K562 (cell line): ENCODE data around the gene CYSTM1. TPM values are rescaled to one million over a fixed set of nuclear protein-coding genes. Genes with fewer than 3 reads are reported as not detected.
A peak's percentile ranks its signal among the peaks of the same experiment; 100 is the strongest.

Source experiments
- BRF1 ChIP-seq: IDR thresholded peaks from 3 replicates; pipeline ENCODE4 v1.6.1; 2011; ENCODE audit warnings: borderline replicate concordance, mild to moderate bottlenecking; ENCODE audit not compliant: insufficient read length; ENCODE audit errors: extremely low read depth
- CBFA2T2 ChIP-seq: fragments of 450-650 bp; conservative IDR thresholded peaks from 2 replicates; pipeline ENCODE4 v1.6.1; 2017; ENCODE audit warnings: mild to moderate bottlenecking
- CBFA2T3 ChIP-seq: fragments of 450-650 bp; IDR thresholded peaks from 2 replicates; pipeline ENCODE4 v1.6.1; 2017
- CCNT2 ChIP-seq: IDR thresholded peaks from 2 replicates; pipeline ENCODE4 v1.6.1; 2011; ENCODE audit warnings: borderline replicate concordance, low read depth, mild to moderate bottlenecking, moderate library complexity, mixed read lengths, low read length; ENCODE audit not compliant: insufficient read length; ENCODE audit errors: extremely low read depth
- DPF2 ChIP-seq: fragments of 450-650 bp; IDR thresholded peaks from 2 replicates; pipeline ENCODE4 v1.6.1; 2016
- ELF4 ChIP-seq: fragments of 450-650 bp; formaldehyde crosslinking; IDR thresholded peaks from 2 replicates; pipeline ENCODE4 v1.4.0; 2022; ENCODE audit warnings: missing genetic modification characterization
- ETV1 ChIP-seq: fragments of 450-650 bp; conservative IDR thresholded peaks from 2 replicates; pipeline ENCODE4 v1.6.1; 2016; ENCODE audit warnings: missing genetic modification characterization, control low read depth, low read depth, missing compliant biosample characterization
- FOXJ2 ChIP-seq: fragments of 200-800 bp; sonication (Bioruptor generic); IDR thresholded peaks from 2 replicates; pipeline ENCODE4 v1.6.1; 2016; ENCODE audit warnings: missing genetic modification characterization, missing compliant biosample characterization
- HNRNPLL ChIP-seq: fragments of 200-400 bp; formaldehyde crosslinking; IDR thresholded peaks from 2 replicates; pipeline ENCODE4 v1.6.1; 2017; ENCODE audit warnings: low read length, low read depth, mild to moderate bottlenecking; ENCODE audit not compliant: poor library complexity, severe bottlenecking
- ID3 ChIP-seq, 2 experiments: fragments of 250-450 bp in 1 of 2; fragments of 450-650 bp in 1 of 2; sonication (Bioruptor Pico) in 1 of 2; IDR thresholded peaks; 2 replicates each; pipeline versions ENCODE4 v1.6.1 to v1.8.0; 2016 to 2021; ENCODE audit warnings: mild to moderate bottlenecking in 2 of 2, moderate library complexity in 2 of 2, missing compliant biosample characterization in 1 of 2, missing genetic modification characterization in 1 of 2
- MAZ ChIP-seq, 2 experiments: fragments of 450-650 bp in 1 of 2; sonication (generic) in 1 of 2; formaldehyde crosslinking; IDR thresholded peaks in 1 of 2; conservative IDR thresholded peaks in 1 of 2; 2 replicates each; pipeline versions ENCODE4 v1.4.0 to v1.5.0; 2020; ENCODE audit warnings: mild to moderate bottlenecking in 1 of 2, missing genetic modification reagents in 1 of 2
- MCM5 ChIP-seq: fragments of 450-650 bp; IDR thresholded peaks from 2 replicates; pipeline ENCODE4 v1.6.1; 2016; ENCODE audit warnings: low read depth
- MYC ChIP-seq, 2 experiments: fragments of 250-450 bp in 1 of 2; sonication (Bioruptor Pico) in 1 of 2; IDR thresholded peaks; 2 replicates each; pipeline versions ENCODE4 v1.5.1 to v1.6.1; 2012 to 2021; ENCODE audit warnings: low read depth in 2 of 2, borderline replicate concordance in 1 of 2, improper control_type of control experiment in 1 of 2, low read length in 1 of 2, mild to moderate bottlenecking in 1 of 2, moderate library complexity in 1 of 2
- NCOA6 ChIP-seq: fragments of 450-650 bp; IDR thresholded peaks from 2 replicates; pipeline ENCODE4 v1.6.1; 2017; ENCODE audit warnings: mild to moderate bottlenecking
- NFRKB ChIP-seq: fragments of 450-650 bp; IDR thresholded peaks from 2 replicates; pipeline ENCODE4 v1.6.1; 2016; ENCODE audit warnings: low read depth
- NR2C2 ChIP-seq, 2 experiments: fragments of 200-800 bp in 1 of 2; sonication (Bioruptor generic) in 1 of 2; sonication (generic) in 1 of 2; formaldehyde crosslinking in 1 of 2; IDR thresholded peaks; 2 replicates each; pipeline versions ENCODE4 v1.6.1 to v1.8.0; 2016 to 2022; ENCODE audit warnings: mild to moderate bottlenecking in 1 of 2, missing compliant biosample characterization in 1 of 2, missing genetic modification characterization in 1 of 2, missing genetic modification reagents in 1 of 2
- POLR2AphosphoS5 ChIP-seq: IDR thresholded peaks from 2 replicates; pipeline ENCODE4 v1.6.1; 2011; ENCODE audit warnings: mild to moderate bottlenecking, low read depth, low read length, moderate library complexity; ENCODE audit not compliant: control insufficient read depth, insufficient read depth
- SMARCA4 ChIP-seq: fragments of 450-650 bp; IDR thresholded peaks from 2 replicates; pipeline ENCODE4 v1.6.1; 2016
- SOX6 ChIP-seq: fragments of 450-650 bp; IDR thresholded peaks from 2 replicates; pipeline ENCODE4 v1.6.1; 2014; ENCODE audit warnings: mild to moderate bottlenecking
- TAF1 ChIP-seq: IDR thresholded peaks from 2 replicates; pipeline ENCODE4 v1.6.1; 2011; ENCODE audit warnings: mild to moderate bottlenecking, low read length, moderate library complexity; ENCODE audit not compliant: insufficient read depth, control insufficient read depth, severe bottlenecking; ENCODE audit errors: extremely low read depth
- TEAD4 ChIP-seq, 2 experiments: sonication (generic) in 1 of 2; formaldehyde crosslinking in 1 of 2; IDR thresholded peaks; 2 replicates each; pipeline versions ENCODE4 v1.6.1 to v1.8.0; 2012 to 2022; ENCODE audit warnings: borderline replicate concordance in 1 of 2, inconsistent platforms in 1 of 2, low read length in 1 of 2, mild to moderate bottlenecking in 1 of 2, missing genetic modification reagents in 1 of 2
- UBTF ChIP-seq, 2 experiments: IDR thresholded peaks; 2 replicates each; pipeline ENCODE4 v1.6.1; 2012; ENCODE audit warnings: improper control_type of control experiment in 2 of 2, low read depth in 2 of 2, low read length in 2 of 2, borderline replicate concordance in 1 of 2
- ZNF444 ChIP-seq: fragments of 250-450 bp; sonication (Bioruptor Pico); IDR thresholded peaks from 2 replicates; pipeline ENCODE4 v1.4.0; 2020; ENCODE audit warnings: mild to moderate bottlenecking, moderate library complexity
- ZNF445 ChIP-seq: fragments of 250-450 bp; sonication (Bioruptor Pico); IDR thresholded peaks from 2 replicates; pipeline ENCODE4 v1.4.0; 2020; ENCODE audit warnings: low read depth, mild to moderate bottlenecking, moderate library complexity
- ZNF668 ChIP-seq: fragments of 250-450 bp; sonication (Bioruptor Pico); IDR thresholded peaks from 2 replicates; pipeline ENCODE4 v1.8.0; 2022; ENCODE audit warnings: mild to moderate bottlenecking, inconsistent platforms
- polyA plus RNA-seq, 8 experiments: library from polyadenylated mRNA; depleted of rRNA in 4 of 8; stranded (reverse) in 5 of 8; unstranded in 3 of 8; fragments of >200 nt; fragmentation: Nextera tagmentation in 2 of 8; fragmentation: Illumina TruSeq in 1 of 8; extraction: Ambion mirVana in 2 of 8; extraction: Trizol in 1 of 8; gene quantifications; 2 replicates each; pipeline versions ENCODE4 v1.2.1 to v1.2.3, GENCODE V29; 2011 to 2014; ENCODE audit warnings: inconsistent platforms in 1 of 8, missing spikeins in 1 of 8
- total RNA-seq, 7 experiments: library from RNA; depleted of rRNA in 6 of 7; stranded (reverse); fragments of >200 nt in 6 of 7; fragmentation: Illumina TruSeq in 2 of 7; extraction: Trizol in 2 of 7; gene quantifications; 2 replicates each; pipeline versions ENCODE4 v1.2.1 to v1.2.3, GENCODE V29; 2011 to 2021; ENCODE audit warnings: low replicate concordance in 1 of 7

The CYSTM1 gene
- total and polyA plus RNA-seq, 9 of the 15 experiments (the other 6 are each of a cell fraction or from before 2014, with no cell fraction given) = 76.1 to 422 (median 108) TPM

- peak; percentile 84 for TF ChIP-seq DPF2
- no peak for TF ChIP-seq BRF1
- peak; percentile 50 for TF ChIP-seq CCNT2
- peak; percentile 19; the same call in 1 of the 2 replicates for TF ChIP-seq ELF4
- no peak for TF ChIP-seq ZNF668
- TF ChIP-seq TEAD4 (IDR thresholded peaks at IDR 0.05; ENCODE audit: low read length) = peak; percentile 79
- TF ChIP-seq TEAD4 (CRISPR knock-in tag; IDR thresholded peaks at IDR 0.05; ENCODE audit: borderline replicate concordance) = no peak
- peak; percentile 48; the same call in 1 of the 2 replicates for TF ChIP-seq POLR2AphosphoS5
- peak; percentile 83 for TF ChIP-seq CBFA2T3
- peak; percentile 69 for TF ChIP-seq SOX6
- peak; percentile 25; the same call in 1 of the 2 replicates for TF ChIP-seq ETV1 (tag)
- peak; percentile 87 for TF ChIP-seq SMARCA4
- TF ChIP-seq TAF1 = no peak
- TF ChIP-seq ZNF444 = no peak
- TF ChIP-seq UBTF (IDR thresholded peaks at IDR 0.05; ENCODE audit: borderline replicate concordance in 1 of 2, low read depth in 2 of 2, low read length in 2 of 2) = 0 out of 4 replicates have a peak, but pooled peaks of 1 of the 2 experiments have one; percentile 28
- 0 out of 4 replicates have a peak, but pooled peaks of 1 of the 2 experiments have one; percentile 45 for TF ChIP-seq MAZ (CRISPR knock-in tag; conservative IDR thresholded peaks at IDR 0.05 in 1 of 2, IDR thresholded peaks at IDR 0.05 in 1 of 2)
- 0 out of 2 replicates have a peak, but pooled peaks have one; percentile 15 for TF ChIP-seq MYC (IDR thresholded peaks at IDR 0.05; ENCODE audit: low read depth, low read length)
- no peak for TF ChIP-seq MYC (CRISPR knock-in tag; IDR thresholded peaks at IDR 0.05; ENCODE audit: borderline replicate concordance, low read depth)
- TF ChIP-seq CBFA2T2 = peak; percentile 65
- TF ChIP-seq NR2C2 (CRISPR knock-in tag; IDR thresholded peaks at IDR 0.05) = no peak
- 0 out of 2 replicates have a peak, but pooled peaks have one; percentile 4 for TF ChIP-seq NR2C2 (tag; IDR thresholded peaks at IDR 0.05)
- no peak for TF ChIP-seq ID3 (CRISPR knock-in tag; IDR thresholded peaks at IDR 0.05)
- TF ChIP-seq ID3 (tag; IDR thresholded peaks at IDR 0.05) = peak; percentile 74; the same call in 1 of the 2 replicates
- TF ChIP-seq HNRNPLL = no peak
- no peak for TF ChIP-seq NCOA6
- TF ChIP-seq NFRKB = 0 out of 2 replicates have a peak, but pooled peaks have one; percentile 29
- 0 out of 2 replicates have a peak, but pooled peaks have one; percentile 31 for TF ChIP-seq FOXJ2 (tag)
- TF ChIP-seq MCM5 = no peak
- TF ChIP-seq ZNF445 (CRISPR knock-in tag) = no peak
Observed at GRCh38 chr5:140216478-140217074, 41.6 kb downstream of the CYSTM1 start (continued).
